HUES6 (cell line): Measurements from ENCODE around the gene POU6F2.

Experiments used
- H3K27ac ChIP-seq: 2 replicates; pipeline ENCODE4 v1.7.0; 2013; ENCODE audit warnings: low read depth, mild to moderate bottlenecking, low read length, inconsistent platforms
- H3K27me3 ChIP-seq: 2 replicates; pipeline ENCODE4 v1.6.1; 2013; ENCODE audit warnings: low read length; ENCODE audit not compliant: control insufficient read depth, insufficient read depth
- H3K36me3 ChIP-seq: 2 replicates; pipeline ENCODE4 v1.6.1; 2013; ENCODE audit warnings: low read length; ENCODE audit not compliant: control insufficient read depth, insufficient read depth
- H3K4me1 ChIP-seq: 2 replicates; pipeline ENCODE4 v1.6.1; 2013; ENCODE audit warnings: low read length; ENCODE audit not compliant: control insufficient read depth, insufficient read depth
- H3K4me3 ChIP-seq: 2 replicates; pipeline ENCODE4 v1.5.1; 2013; ENCODE audit warnings: low read depth, low read length
- H3K9ac ChIP-seq: one replicate; pipeline ENCODE4 v1.6.1; 2013; ENCODE audit warnings: mild to moderate bottlenecking, low read length
- H3K9me3 ChIP-seq: 2 replicates; pipeline ENCODE4 v1.6.1; 2013; ENCODE audit warnings: low read depth, low read length; ENCODE audit not compliant: control insufficient read depth, insufficient read depth

Gene POU6F2

GRCh38 chr7:39153113-39153512 is 175.4 kb downstream of the POU6F2 start:
- no peak overlapping the region for H3K9ac ChIP-seq
- no peaks in the 10 kb centered on the region for H3K9me3 ChIP-seq
- H3K4me3 ChIP-seq, result no peak overlapping the region
- H3K36me3 ChIP-seq, result no peaks in the 10 kb centered on the region
- no peaks in the 10 kb centered on the region for H3K27me3 ChIP-seq
- no peaks in the 10 kb centered on the region for H3K4me1 ChIP-seq
- no peak overlapping the region for H3K27ac ChIP-seq

- H3K9ac ChIP-seq, result no peak overlapping the region
- H3K27ac ChIP-seq, result no peak overlapping the region
- H3K4me1 ChIP-seq, result no peaks in the 10 kb centered on the region
- H3K9me3 ChIP-seq, result no peaks in the 10 kb centered on the region
- no peaks in the 10 kb centered on the region for H3K36me3 ChIP-seq
- H3K27me3 ChIP-seq, result no peaks in the 10 kb centered on the region
- H3K4me3 ChIP-seq, result no peak overlapping the region
These were observed 175.9 kb downstream of the POU6F2 start for GRCh38 chr7:39153647-39154046.

GRCh38 chr7:39154815-39155214 is 177.1 kb downstream of the POU6F2 start:
- Histone ChIP-seq H3K4me3 (no peak overlapping the region), H3K27me3 (no peaks in the 10 kb centered on the region), H3K36me3 (no peaks in the 10 kb centered on the region), H3K9ac (no peak overlapping the region), H3K9me3 (no peaks in the 10 kb centered on the region), H3K4me1 (no peaks in the 10 kb centered on the region), H3K27ac (no peak overlapping the region)

GRCh38 chr7:39158367-39158766 is 180.7 kb downstream of the POU6F2 start:
- no peak overlapping the region for H3K27ac ChIP-seq
- H3K9me3 ChIP-seq, result no peaks in the 10 kb centered on the region
- no peaks in the 10 kb centered on the region for H3K36me3 ChIP-seq

GRCh38 chr7:39161903-39162302 is 184.2 kb downstream of the POU6F2 start:
- H3K4me1 ChIP-seq, result no peaks in the 10 kb centered on the region
- H3K27me3 ChIP-seq, result no peaks in the 10 kb centered on the region
- H3K27ac ChIP-seq, result no peak overlapping the region
- no peak overlapping the region for H3K4me3 ChIP-seq
- H3K9ac ChIP-seq, result no peak overlapping the region
- no peaks in the 10 kb centered on the region for H3K9me3 ChIP-seq
- H3K36me3 ChIP-seq, result no peaks in the 10 kb centered on the region

More at GRCh38 chr7:39158367-39158766, 180.7 kb downstream of the POU6F2 start:
- H3K9ac ChIP-seq, result no peak overlapping the region
- no peaks in the 10 kb centered on the region for H3K27me3 ChIP-seq
- no peaks in the 10 kb centered on the region for H3K4me1 ChIP-seq
- H3K4me3 ChIP-seq, result no peak overlapping the region

- H3K4me3 ChIP-seq, result no peak overlapping the region
- H3K9me3 ChIP-seq, result no peaks in the 10 kb centered on the region
- H3K27me3 ChIP-seq, result no peaks in the 10 kb centered on the region
- no peak overlapping the region for H3K9ac ChIP-seq
- H3K27ac ChIP-seq, result no peak overlapping the region
- no peaks in the 10 kb centered on the region for H3K36me3 ChIP-seq
- no peaks in the 10 kb centered on the region for H3K4me1 ChIP-seq
These were observed 187.2 kb downstream of the POU6F2 start for GRCh38 chr7:39164887-39165286.

GRCh38 chr7:39168403-39169098 is 190.8 kb downstream of the POU6F2 start:
- H3K36me3 ChIP-seq, result no peaks in the 10 kb centered on the region
- peaks cover 6% of the 10 kb centered on the region; the same call in 1 of the 2 replicates for H3K4me1 ChIP-seq
- H3K27ac ChIP-seq, result 0 out of 2 replicates have a peak overlapping the region, but pooled peaks have one; percentile 14
- no peak overlapping the region for H3K4me3 ChIP-seq
- no peaks in the 10 kb centered on the region for H3K9me3 ChIP-seq
- H3K27me3 ChIP-seq, result no peaks in the 10 kb centered on the region
- no peak overlapping the region for H3K9ac ChIP-seq

GRCh38 chr7:39172137-39172536 is 194.4 kb downstream of the POU6F2 start:
- no peak overlapping the region for H3K4me3 ChIP-seq
- H3K36me3 ChIP-seq, result no peaks in the 10 kb centered on the region
- peaks cover 6% of the 10 kb centered on the region; the same call in 1 of the 2 replicates for H3K4me1 ChIP-seq
- peak overlapping the region; percentile 50; the same call in 1 of the 2 replicates for H3K27ac ChIP-seq
- no peak overlapping the region for H3K9ac ChIP-seq
- no peaks in the 10 kb centered on the region for H3K9me3 ChIP-seq
- no peaks in the 10 kb centered on the region for H3K27me3 ChIP-seq

GRCh38 chr7:39181398-39181797 is 203.7 kb downstream of the POU6F2 start:
- no peak overlapping the region for H3K27ac ChIP-seq
- H3K4me1 ChIP-seq, result peaks cover 5% of the 10 kb centered on the region; the same call in 1 of the 2 replicates
- H3K9me3 ChIP-seq, result peaks cover 17% of the 10 kb centered on the region
- H3K27me3 ChIP-seq, result no peaks in the 10 kb centered on the region
- H3K9ac ChIP-seq, result no peak overlapping the region
- H3K36me3 ChIP-seq, result no peaks in the 10 kb centered on the region
- H3K4me3 ChIP-seq, result no peak overlapping the region

- Histone ChIP-seq H3K4me1 (peaks cover 14% of the 10 kb centered on the region), H3K9ac (no peak overlapping the region), H3K27ac (no peak overlapping the region), H3K27me3 (no peaks in the 10 kb centered on the region), H3K36me3 (no peaks in the 10 kb centered on the region), H3K9me3 (peaks cover 17% of the 10 kb centered on the region), H3K4me3 (no peak overlapping the region)
These were observed 206.1 kb downstream of the POU6F2 start for GRCh38 chr7:39183796-39184195.

- Histone ChIP-seq H3K27me3 (no peaks in the 10 kb centered on the region), H3K27ac (no peak overlapping the region), H3K9ac (no peak overlapping the region), H3K36me3 (no peaks in the 10 kb centered on the region), H3K9me3 (peaks cover 17% of the 10 kb centered on the region), H3K4me3 (no peak overlapping the region), H3K4me1 (peaks cover 14% of the 10 kb centered on the region)
These were observed 206.7 kb downstream of the POU6F2 start for GRCh38 chr7:39184391-39184790.
